HepG2 (cell line): ENCODE data around the gene RAD52. TPM values are rescaled to one million over a fixed set of nuclear protein-coding genes. Genes with fewer than 3 reads are reported as not detected.

Experiments used
- ATAC-seq: fragments of 200-7000 bp; cut with Tn5 transposase; 3 replicates; pipeline ENCODE4 v1.9.1; 2020; ENCODE audit warnings: mild to moderate bottlenecking, moderate library complexity
- BruUV-seq: library from RNA; stranded (reverse); fragments of 400-500 nt; replicated peaks from 2 replicates; lab custom pipeline; 2021; lab: Mats Ljungman, UMichigan
- CTCF ChIA-PET: fragments of 300-600 bp; formaldehyde crosslinking; extraction: SDS; loops from one replicate; lab custom pipeline; 2021; ENCODE audit warnings: low total read pairs, inconsistent platforms, low intra/inter-chr PET ratio; lab: Yijun Ruan, JAX
- POLR2A ChIA-PET: fragments of 350-600 bp; sonication (Branson Sonifier 250); formaldehyde crosslinking; loops from one replicate; lab custom pipeline; 2020; ENCODE audit warnings: antibody characterized with exemption, inconsistent platforms; lab: Yijun Ruan, JAX
- DNase-seq: peaks from one replicate; pipeline ENCODE4 v3.0.0-alpha.2; 2015; ENCODE audit warnings: low spot score
- FAIRE-seq: peaks from 3 replicates; lab custom pipeline; 2011; peaks lifted over from hg19 to GRCh38; lab: Jason Lieb, UNC
- H2AFZ ChIP-seq: one replicate; pipeline ENCODE4 v1.6.1; 2011; ENCODE audit warnings: low read length, inconsistent platforms
- H3K27ac ChIP-seq: fragments of 300-600 bp; 3 replicates; pipeline ENCODE4 v1.8.0; 2011; ENCODE audit warnings: mixed run types, mild to moderate bottlenecking, mixed read lengths, low read length, inconsistent platforms; ENCODE audit not compliant: insufficient read depth; ENCODE audit errors: extremely low read length
- H3K27me3 ChIP-seq, 2 experiments: fragments of 200-600 bp in 1 of 2; 2 replicates in 1 of 2; 3 replicates in 1 of 2; pipeline versions ENCODE4 v1.6.0 to v1.8.0; 2011; ENCODE audit warnings: low read length in 2 of 2, mild to moderate bottlenecking in 2 of 2, moderate library complexity in 2 of 2, inconsistent platforms in 1 of 2; ENCODE audit not compliant: insufficient read depth in 2 of 2, control insufficient read depth in 1 of 2
- H3K36me3 ChIP-seq, 2 experiments: fragments of 200-600 bp in 1 of 2; replicated peaks in 1 of 2; 2 replicates in 1 of 2; 3 replicates in 1 of 2; pipeline versions ENCODE4 v1.5.1 to v1.8.0; 2011; ENCODE audit warnings: low read length in 2 of 2, inconsistent platforms in 1 of 2; ENCODE audit not compliant: insufficient read depth in 2 of 2, control insufficient read depth in 1 of 2
- H3K4me1 ChIP-seq: 2 replicates; pipeline ENCODE4 v1.5.1; 2012; ENCODE audit warnings: low read length, inconsistent platforms; ENCODE audit not compliant: insufficient read depth
- H3K4me2 ChIP-seq: 2 replicates; pipeline ENCODE4 v1.6.0; 2011; ENCODE audit warnings: low read depth, low read length, inconsistent platforms
- H3K4me3 ChIP-seq, 3 experiments: fragments of 200-600 bp in 1 of 3; sonication (generic), shearing (Covaris generic) in 1 of 3; replicated peaks in 1 of 3; 2 replicates each; pipeline ENCODE4 v1.5.1; 2011 to 2016; ENCODE audit warnings: low read length in 3 of 3, inconsistent platforms in 2 of 3, low read depth in 2 of 3, mild to moderate bottlenecking in 2 of 3, control low read depth in 1 of 3, mixed read lengths in 1 of 3; ENCODE audit not compliant: insufficient read depth in 1 of 3
- H3K79me2 ChIP-seq: one replicate; pipeline ENCODE4 v1.6.1; 2011; ENCODE audit warnings: low read length, inconsistent platforms; ENCODE audit not compliant: insufficient read depth
- H3K9ac ChIP-seq: 2 replicates; pipeline ENCODE4 v1.6.0; 2011; ENCODE audit warnings: mild to moderate bottlenecking, low read depth, low read length, inconsistent platforms; ENCODE audit not compliant: insufficient read depth
- H3K9me3 ChIP-seq: 2 replicates; pipeline ENCODE4 v1.5.1; 2012; ENCODE audit warnings: mild to moderate bottlenecking, low read length
- H4K20me1 ChIP-seq: 2 replicates; pipeline ENCODE4 v1.6.0; 2011; ENCODE audit warnings: inconsistent platforms, mild to moderate bottlenecking, low read length, moderate library complexity; ENCODE audit not compliant: insufficient read depth
- EP300 ChIP-seq, 3 experiments: sonication (generic) in 1 of 3; formaldehyde crosslinking in 1 of 3; IDR thresholded peaks; 2 replicates each; pipeline versions ENCODE4 v1.5.1 to v1.6.1; 2011 to 2020; ENCODE audit warnings: low read depth in 2 of 3, low read length in 2 of 3, borderline replicate concordance in 1 of 3, improper control_type of control experiment in 1 of 3, mild to moderate bottlenecking in 1 of 3, missing genetic modification reagents in 1 of 3, moderate library complexity in 1 of 3
- HDAC1 ChIP-seq: sonication (generic); formaldehyde crosslinking; IDR thresholded peaks from 2 replicates; pipeline ENCODE4 v1.5.1; 2020; ENCODE audit warnings: mild to moderate bottlenecking, missing genetic modification reagents
- HDAC2 ChIP-seq: sonication (generic); formaldehyde crosslinking; IDR thresholded peaks from 2 replicates; pipeline ENCODE4 v1.4.0; 2020; ENCODE audit warnings: missing genetic modification reagents
- PLRG1 ChIP-seq: fragments of 450-650 bp; conservative IDR thresholded peaks from 2 replicates; pipeline ENCODE4 v1.6.1; 2016
- ZNF768 ChIP-seq: sonication (generic); formaldehyde crosslinking; IDR thresholded peaks from 2 replicates; pipeline ENCODE4 v1.4.0; 2020; ENCODE audit warnings: missing genetic modification reagents
- WGBS: methylation state at CpG from one replicate; pipeline ENCODE4 v1.1.6; 2017; ENCODE audit warnings: low lambda C conversion rate; 5-methylcytosine and 5-hydroxymethylcytosine counted together
- in situ Hi-C: cut with HindIII; loops from 2 replicates; pipeline ENCODE4 v1.10.0; 2017; ENCODE audit warnings: low pct_unique_long_range_greater_than_20kb; ENCODE audit not compliant: extremely low pct_ligation_motif_present
- intact Hi-C: fragments of 100-400 bp; cut with micrococcal nuclease; formaldehyde crosslinking; loops from one replicate; pipeline ENCODE4 v1.10.0; 2022; ENCODE audit not compliant: unreplicated experiment
- polyA plus RNA-seq, 8 experiments: library from polyadenylated mRNA; depleted of rRNA in 3 of 8; stranded (reverse) in 7 of 8; unstranded in 1 of 8; fragments of >200 nt; fragmentation: Illumina TruSeq in 4 of 8; extraction: Trizol in 4 of 8; gene quantifications; 2 replicates each; pipeline versions ENCODE4 v1.2.1 to v1.2.3, GENCODE V29; 2011 to 2016; ENCODE audit warnings: low read depth in 4 of 8, missing spikeins in 1 of 8, mixed read lengths in 1 of 8; ENCODE audit not compliant: insufficient read depth in 1 of 8
- total RNA-seq, 5 experiments: library from RNA; depleted of rRNA; stranded (reverse); fragments of >200 nt; fragmentation: Illumina TruSeq; extraction: Trizol; gene quantifications; 2 replicates each; pipeline ENCODE4 v1.2.3, GENCODE V29; 2016; ENCODE audit warnings: low read depth in 1 of 5
- TF ChIP-seq, protein P1 (sequence below): sonication (generic); formaldehyde crosslinking; IDR thresholded peaks from 2 replicates; pipeline ENCODE4 v1.4.0; 2020; ENCODE audit warnings: missing genetic modification reagents, borderline replicate concordance
- TF ChIP-seq, protein P2 (sequence below): sonication (generic); formaldehyde crosslinking; IDR thresholded peaks from 2 replicates; pipeline ENCODE4 v1.4.0; 2020; ENCODE audit warnings: missing genetic modification reagents
- TF ChIP-seq, protein P3 (sequence below): sonication (generic); formaldehyde crosslinking; IDR thresholded peaks from 2 replicates; pipeline ENCODE4 v1.5.0; 2020; ENCODE audit warnings: mild to moderate bottlenecking, missing genetic modification reagents
- TF ChIP-seq, protein P4 (sequence below): sonication (generic); formaldehyde crosslinking; IDR thresholded peaks from 2 replicates; pipeline ENCODE4 v1.4.0; 2020; ENCODE audit warnings: mild to moderate bottlenecking, missing genetic modification reagents, borderline replicate concordance
- TF ChIP-seq, protein P5 (sequence below): sonication (generic); formaldehyde crosslinking; IDR thresholded peaks from 2 replicates; pipeline ENCODE4 v1.4.0; 2020; ENCODE audit warnings: missing genetic modification reagents, borderline replicate concordance

The RAD52 gene
- total and polyA plus RNA-seq, 2 of the 13 experiments (the other 11 are each of a cell fraction or from before 2014, with no cell fraction given) = 14.3 to 19.9 TPM

DNA sequence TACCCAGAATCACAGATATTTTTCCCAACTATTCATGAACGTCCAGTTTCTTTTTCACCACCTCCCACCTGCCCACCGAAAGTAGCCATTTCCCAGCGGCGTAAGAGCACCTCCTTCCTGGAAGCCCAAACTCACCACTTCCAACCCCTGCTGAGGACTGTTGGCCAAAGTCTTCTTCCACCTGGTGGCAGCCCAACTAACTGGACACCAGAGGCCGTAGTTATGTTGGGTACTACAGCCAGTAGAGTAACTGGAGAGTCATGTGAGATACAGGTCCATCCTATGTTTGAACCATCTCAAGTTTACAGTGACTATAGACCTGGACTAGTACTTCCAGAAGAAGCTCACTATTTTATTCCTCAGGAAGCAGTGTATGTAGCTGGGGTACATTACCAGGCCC lies 81.6 kb downstream of the RAD52 start:
- ChIA-PET CTCF (no interaction called here), POLR2A (no interaction called here)
- H3K4me1 ChIP-seq = peaks cover 4% of the 10 kb centered on the region
- H3K27me3 ChIP-seq = no peaks in the 10 kb centered on the region
- H3K4me3 ChIP-seq = no peak overlapping the region
- H3K36me3 ChIP-seq = peaks cover 10 to 52% of the 10 kb centered on the region in 2 experiments
- no peaks in the 10 kb centered on the region for H4K20me1 ChIP-seq
- intact Hi-C loops = no loop called here
- H3K9me3 ChIP-seq = no peaks in the 10 kb centered on the region
- TF ChIP-seq PLRG1 = no peak
- no peak for TF ChIP-seq HDAC1 (CRISPR knock-in tag)
- TF ChIP-seq, protein P1, sequence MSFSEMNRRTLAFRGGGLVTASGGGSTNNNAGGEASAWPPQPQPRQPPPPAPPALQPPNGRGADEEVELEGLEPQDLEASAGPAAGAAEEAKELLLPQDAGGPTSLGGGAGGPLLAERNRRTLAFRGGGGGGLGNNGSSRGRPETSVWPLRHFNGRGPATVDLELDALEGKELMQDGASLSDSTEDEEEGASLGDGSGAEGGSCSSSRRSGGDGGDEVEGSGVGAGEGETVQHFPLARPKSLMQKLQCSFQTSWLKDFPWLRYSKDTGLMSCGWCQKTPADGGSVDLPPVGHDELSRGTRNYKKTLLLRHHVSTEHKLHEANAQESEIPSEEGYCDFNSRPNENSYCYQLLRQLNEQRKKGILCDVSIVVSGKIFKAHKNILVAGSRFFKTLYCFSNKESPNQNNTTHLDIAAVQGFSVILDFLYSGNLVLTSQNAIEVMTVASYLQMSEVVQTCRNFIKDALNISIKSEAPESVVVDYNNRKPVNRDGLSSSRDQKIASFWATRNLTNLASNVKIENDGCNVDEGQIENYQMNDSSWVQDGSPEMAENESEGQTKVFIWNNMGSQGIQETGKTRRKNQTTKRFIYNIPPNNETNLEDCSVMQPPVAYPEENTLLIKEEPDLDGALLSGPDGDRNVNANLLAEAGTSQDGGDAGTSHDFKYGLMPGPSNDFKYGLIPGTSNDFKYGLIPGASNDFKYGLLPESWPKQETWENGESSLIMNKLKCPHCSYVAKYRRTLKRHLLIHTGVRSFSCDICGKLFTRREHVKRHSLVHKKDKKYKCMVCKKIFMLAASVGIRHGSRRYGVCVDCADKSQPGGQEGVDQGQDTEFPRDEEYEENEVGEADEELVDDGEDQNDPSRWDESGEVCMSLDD (CRISPR knock-in tag) = no peak
- TF ChIP-seq, protein P2, sequence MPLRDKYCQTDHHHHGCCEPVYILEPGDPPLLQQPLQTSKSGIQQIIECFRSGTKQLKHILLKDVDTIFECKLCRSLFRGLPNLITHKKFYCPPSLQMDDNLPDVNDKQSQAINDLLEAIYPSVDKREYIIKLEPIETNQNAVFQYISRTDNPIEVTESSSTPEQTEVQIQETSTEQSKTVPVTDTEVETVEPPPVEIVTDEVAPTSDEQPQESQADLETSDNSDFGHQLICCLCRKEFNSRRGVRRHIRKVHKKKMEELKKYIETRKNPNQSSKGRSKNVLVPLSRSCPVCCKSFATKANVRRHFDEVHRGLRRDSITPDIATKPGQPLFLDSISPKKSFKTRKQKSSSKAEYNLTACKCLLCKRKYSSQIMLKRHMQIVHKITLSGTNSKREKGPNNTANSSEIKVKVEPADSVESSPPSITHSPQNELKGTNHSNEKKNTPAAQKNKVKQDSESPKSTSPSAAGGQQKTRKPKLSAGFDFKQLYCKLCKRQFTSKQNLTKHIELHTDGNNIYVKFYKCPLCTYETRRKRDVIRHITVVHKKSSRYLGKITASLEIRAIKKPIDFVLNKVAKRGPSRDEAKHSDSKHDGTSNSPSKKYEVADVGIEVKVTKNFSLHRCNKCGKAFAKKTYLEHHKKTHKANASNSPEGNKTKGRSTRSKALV (CRISPR knock-in tag) = no peak
- TF ChIP-seq EP300 (IDR thresholded peaks at IDR 0.05; ENCODE audit: low read depth in 2 of 2, low read length in 2 of 2) = no peak
- TF ChIP-seq EP300 (CRISPR knock-in tag; IDR thresholded peaks at IDR 0.05; ENCODE audit: borderline replicate concordance) = no peak
- TF ChIP-seq, protein P3, sequence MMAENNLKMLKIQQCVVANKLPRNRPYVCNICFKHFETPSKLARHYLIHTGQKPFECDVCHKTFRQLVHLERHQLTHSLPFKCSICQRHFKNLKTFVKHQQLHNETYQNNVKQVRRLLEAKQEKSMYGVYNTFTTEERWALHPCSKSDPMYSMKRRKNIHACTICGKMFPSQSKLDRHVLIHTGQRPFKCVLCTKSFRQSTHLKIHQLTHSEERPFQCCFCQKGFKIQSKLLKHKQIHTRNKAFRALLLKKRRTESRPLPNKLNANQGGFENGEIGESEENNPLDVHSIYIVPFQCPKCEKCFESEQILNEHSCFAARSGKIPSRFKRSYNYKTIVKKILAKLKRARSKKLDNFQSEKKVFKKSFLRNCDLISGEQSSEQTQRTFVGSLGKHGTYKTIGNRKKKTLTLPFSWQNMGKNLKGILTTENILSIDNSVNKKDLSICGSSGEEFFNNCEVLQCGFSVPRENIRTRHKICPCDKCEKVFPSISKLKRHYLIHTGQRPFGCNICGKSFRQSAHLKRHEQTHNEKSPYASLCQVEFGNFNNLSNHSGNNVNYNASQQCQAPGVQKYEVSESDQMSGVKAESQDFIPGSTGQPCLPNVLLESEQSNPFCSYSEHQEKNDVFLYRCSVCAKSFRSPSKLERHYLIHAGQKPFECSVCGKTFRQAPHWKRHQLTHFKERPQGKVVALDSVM (CRISPR knock-in tag) = no peak
- TF ChIP-seq ZNF768 (CRISPR knock-in tag) = no peak
- TF ChIP-seq, protein P4, sequence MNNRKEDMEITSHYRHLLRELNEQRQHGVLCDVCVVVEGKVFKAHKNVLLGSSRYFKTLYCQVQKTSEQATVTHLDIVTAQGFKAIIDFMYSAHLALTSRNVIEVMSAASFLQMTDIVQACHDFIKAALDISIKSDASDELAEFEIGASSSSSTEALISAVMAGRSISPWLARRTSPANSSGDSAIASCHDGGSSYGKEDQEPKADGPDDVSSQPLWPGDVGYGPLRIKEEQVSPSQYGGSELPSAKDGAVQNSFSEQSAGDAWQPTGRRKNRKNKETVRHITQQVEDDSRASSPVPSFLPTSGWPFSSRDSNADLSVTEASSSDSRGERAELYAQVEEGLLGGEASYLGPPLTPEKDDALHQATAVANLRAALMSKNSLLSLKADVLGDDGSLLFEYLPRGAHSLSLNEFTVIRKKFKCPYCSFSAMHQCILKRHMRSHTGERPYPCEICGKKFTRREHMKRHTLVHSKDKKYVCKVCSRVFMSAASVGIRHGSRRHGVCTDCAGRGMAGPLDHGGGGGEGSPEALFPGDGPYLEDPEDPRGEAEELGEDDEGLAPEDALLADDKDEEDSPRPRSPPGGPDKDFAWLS (CRISPR knock-in tag) = no peak
- TF ChIP-seq, protein P5, sequence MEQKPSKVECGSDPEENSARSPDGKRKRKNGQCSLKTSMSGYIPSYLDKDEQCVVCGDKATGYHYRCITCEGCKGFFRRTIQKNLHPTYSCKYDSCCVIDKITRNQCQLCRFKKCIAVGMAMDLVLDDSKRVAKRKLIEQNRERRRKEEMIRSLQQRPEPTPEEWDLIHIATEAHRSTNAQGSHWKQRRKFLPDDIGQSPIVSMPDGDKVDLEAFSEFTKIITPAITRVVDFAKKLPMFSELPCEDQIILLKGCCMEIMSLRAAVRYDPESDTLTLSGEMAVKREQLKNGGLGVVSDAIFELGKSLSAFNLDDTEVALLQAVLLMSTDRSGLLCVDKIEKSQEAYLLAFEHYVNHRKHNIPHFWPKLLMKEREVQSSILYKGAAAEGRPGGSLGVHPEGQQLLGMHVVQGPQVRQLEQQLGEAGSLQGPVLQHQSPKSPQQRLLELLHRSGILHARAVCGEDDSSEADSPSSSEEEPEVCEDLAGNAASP (CRISPR knock-in tag) = no peak
- TF ChIP-seq HDAC2 (CRISPR knock-in tag) = no peak
- DNase-seq (no peak), ATAC-seq (peak; percentile 69), FAIRE-seq (no peak)
- no peak overlapping the region for H3K9ac ChIP-seq
- H3K79me2 ChIP-seq = no peaks in the 10 kb centered on the region
- no peak overlapping the region for H3K4me2 ChIP-seq
- WGBS = 97% methylated on average over 5 of the region's 5 CpGs
- in situ Hi-C loops = no loop called here
- no peak overlapping the region for H3K27ac ChIP-seq
- H2AFZ ChIP-seq = no peak overlapping the region
- no TSS peak for BruUV-seq
